ENCODE data around the gene RFXANK.
"Not testable (repeated sequence)": the region's sequence is repeated elsewhere in the genome, so short reads cannot be mapped to it uniquely, and the experiment has no call there.

Gene RFXANK

DNA sequence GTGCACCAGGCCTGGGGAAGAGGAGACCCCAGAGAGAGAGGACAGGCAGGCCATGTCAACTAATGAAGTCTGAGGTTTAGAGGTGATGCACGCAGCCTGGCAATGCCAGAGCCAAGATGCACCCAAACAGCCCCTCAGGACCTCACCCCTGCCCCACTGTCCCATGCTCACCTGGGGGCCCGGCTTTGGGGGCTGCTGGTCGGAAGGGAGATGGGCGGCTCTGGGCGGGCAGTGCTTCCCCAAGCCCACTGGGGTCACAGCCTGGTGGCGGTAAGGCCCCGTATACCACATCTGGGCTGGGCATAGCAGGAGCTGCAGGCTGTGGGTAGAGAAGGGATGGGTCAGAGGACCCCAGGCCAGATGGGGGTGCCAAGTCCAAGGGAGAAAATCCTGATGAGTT is 45.2 kb upstream of the RFXANK start:
- H3K4me1 ChIP-seq (ENCODE audit: low read depth, poor library complexity, severe bottlenecking): no peaks in the 10 kb centered on the region
- no peaks in the 10 kb centered on the region for H3K27me3 ChIP-seq (ENCODE audit: insufficient read depth, low read depth)
- H3K4me2 ChIP-seq: no peak overlapping the region
- no peak overlapping the region for H3K9ac ChIP-seq
- no peak overlapping the region for H3K27ac ChIP-seq
- H3K79me2 ChIP-seq (ENCODE audit: insufficient read depth, low read depth): no peaks in the 10 kb centered on the region
- H2AFZ ChIP-seq (ENCODE audit: low read depth): no peak overlapping the region
- no peak overlapping the region for H3K4me3 ChIP-seq (IDR thresholded peaks at IDR 0.05; ENCODE audit: insufficient read depth, low read depth, low read length)
- no peak for TF ChIP-seq CTCF (conservative IDR thresholded peaks at IDR 0.05; ENCODE audit: low read depth, low read length)
- H4K20me1 ChIP-seq (ENCODE audit: insufficient read depth): no peaks in the 10 kb centered on the region
- H3K36me3 ChIP-seq (ENCODE audit: insufficient read depth): no peaks in the 10 kb centered on the region

DNA sequence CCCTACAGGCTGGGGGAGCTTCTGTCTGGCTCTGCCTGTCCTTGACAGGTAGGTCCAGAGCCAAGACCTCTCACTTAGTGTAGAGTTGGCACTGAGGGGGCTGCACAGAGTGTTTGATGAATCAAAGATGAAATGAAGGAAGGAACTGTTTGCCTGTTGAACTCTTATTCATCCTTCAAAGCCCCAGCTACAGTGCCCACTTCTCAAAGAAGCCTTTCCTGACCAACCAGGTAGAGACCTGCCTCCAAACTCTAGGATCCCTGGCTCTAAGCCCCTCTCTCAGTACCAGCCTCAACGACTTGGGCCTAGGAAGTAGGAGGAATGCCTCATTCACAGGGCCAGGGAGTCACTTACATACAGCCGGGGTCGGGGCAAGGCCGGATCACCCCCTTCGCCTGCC is 44.7 kb upstream of the RFXANK start:
- H3K9ac ChIP-seq: no peak overlapping the region
- no peak overlapping the region for H3K4me3 ChIP-seq (IDR thresholded peaks at IDR 0.05; ENCODE audit: insufficient read depth, low read depth, low read length)
- H3K27ac ChIP-seq: no peak overlapping the region
- H3K27me3 ChIP-seq (ENCODE audit: insufficient read depth, low read depth): no peaks in the 10 kb centered on the region
- H3K79me2 ChIP-seq (ENCODE audit: insufficient read depth, low read depth): no peaks in the 10 kb centered on the region
- no peaks in the 10 kb centered on the region for H4K20me1 ChIP-seq (ENCODE audit: insufficient read depth)
- no peak for TF ChIP-seq CTCF (conservative IDR thresholded peaks at IDR 0.05; ENCODE audit: low read depth, low read length)
- H2AFZ ChIP-seq (ENCODE audit: low read depth): no peak overlapping the region
- H3K36me3 ChIP-seq (ENCODE audit: insufficient read depth): no peaks in the 10 kb centered on the region
- no peaks in the 10 kb centered on the region for H3K4me1 ChIP-seq (ENCODE audit: low read depth, poor library complexity, severe bottlenecking)
- H3K4me2 ChIP-seq: no peak overlapping the region

DNA sequence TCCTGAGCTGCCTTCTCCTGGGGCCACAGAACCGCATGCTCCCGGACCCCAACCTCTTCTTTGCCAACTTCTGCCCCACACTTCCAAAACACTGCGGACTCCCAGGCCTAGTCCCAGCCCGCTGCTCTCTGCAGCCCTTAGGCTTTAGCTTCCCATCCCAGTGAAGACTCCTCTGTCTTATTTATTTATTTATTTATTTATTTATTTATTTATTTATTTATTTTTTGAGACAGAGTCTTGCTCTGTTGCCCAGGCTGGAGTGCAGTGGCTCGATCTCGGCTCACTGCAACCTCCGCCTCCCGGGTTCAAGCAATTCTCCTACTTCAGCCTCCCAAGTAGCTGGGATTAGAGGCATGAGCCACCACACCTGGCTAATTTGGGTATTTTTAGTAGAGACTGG is 43.6 kb upstream of the RFXANK start:
- not testable (repeated sequence) for H4K20me1 ChIP-seq (ENCODE audit: insufficient read depth); H3K9ac ChIP-seq; H3K27me3 ChIP-seq (ENCODE audit: insufficient read depth, low read depth); H3K4me3 ChIP-seq (IDR thresholded peaks at IDR 0.05; ENCODE audit: insufficient read depth, low read depth, low read length); H2AFZ ChIP-seq (ENCODE audit: low read depth); H3K36me3 ChIP-seq (ENCODE audit: insufficient read depth); H3K4me1 ChIP-seq (ENCODE audit: low read depth, poor library complexity, severe bottlenecking); H3K4me2 ChIP-seq; H3K79me2 ChIP-seq (ENCODE audit: insufficient read depth, low read depth); H3K27ac ChIP-seq

- H3K27ac ChIP-seq: no peak overlapping the region
- no peaks in the 10 kb centered on the region for H3K27me3 ChIP-seq (ENCODE audit: insufficient read depth, low read depth)
- H3K4me2 ChIP-seq: no peak overlapping the region
- no peaks in the 10 kb centered on the region for H4K20me1 ChIP-seq (ENCODE audit: insufficient read depth)
- H3K4me3 ChIP-seq (IDR thresholded peaks at IDR 0.05; ENCODE audit: insufficient read depth, low read depth, low read length): no peak overlapping the region
- H2AFZ ChIP-seq (ENCODE audit: low read depth): no peak overlapping the region
- H3K9ac ChIP-seq: no peak overlapping the region
- TF ChIP-seq CTCF (conservative IDR thresholded peaks at IDR 0.05; ENCODE audit: low read depth, low read length): no peak
- H3K36me3 ChIP-seq (ENCODE audit: insufficient read depth): no peaks in the 10 kb centered on the region
- H3K4me1 ChIP-seq (ENCODE audit: low read depth, poor library complexity, severe bottlenecking): no peaks in the 10 kb centered on the region
- H3K79me2 ChIP-seq (ENCODE audit: insufficient read depth, low read depth): no peaks in the 10 kb centered on the region
Observed at GRCh38 chr19:19149435-19149834, 42.6 kb upstream of the RFXANK start.

DNA sequence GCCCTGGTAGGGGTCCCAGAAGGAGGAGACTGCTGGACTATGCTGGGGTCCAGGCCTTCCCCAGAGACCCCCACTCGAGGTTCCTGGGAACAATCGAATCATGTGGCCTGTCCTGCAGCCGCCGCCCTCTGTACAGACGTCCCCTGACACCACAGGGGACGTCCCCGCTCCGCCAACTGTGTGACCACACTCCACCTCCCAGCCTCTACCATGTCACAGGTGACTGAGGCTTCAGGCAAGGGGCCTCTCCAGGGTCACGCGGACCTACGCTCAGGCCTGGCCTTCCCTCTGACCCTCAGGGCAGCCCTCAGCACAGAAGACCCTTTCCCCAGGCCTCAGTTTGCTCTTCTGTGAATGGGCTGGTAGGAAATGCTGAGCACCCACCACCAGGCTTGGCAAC is 40.6 kb upstream of the RFXANK start:
- TF ChIP-seq CTCF (conservative IDR thresholded peaks at IDR 0.05; ENCODE audit: low read depth, low read length): no peak
- Histone ChIP-seq H3K4me2 (no peak overlapping the region), H2AFZ (ENCODE audit: low read depth) (no peak overlapping the region)

More for the DNA sequence above, 40.6 kb upstream of the RFXANK start:
- H3K79me2 ChIP-seq (ENCODE audit: insufficient read depth, low read depth): no peaks in the 10 kb centered on the region
- H4K20me1 ChIP-seq (ENCODE audit: insufficient read depth): no peaks in the 10 kb centered on the region
- H3K36me3 ChIP-seq (ENCODE audit: insufficient read depth): no peaks in the 10 kb centered on the region
- H3K27ac ChIP-seq: no peak overlapping the region
- H3K27me3 ChIP-seq (ENCODE audit: insufficient read depth, low read depth): no peaks in the 10 kb centered on the region
- no peaks in the 10 kb centered on the region for H3K4me1 ChIP-seq (ENCODE audit: low read depth, poor library complexity, severe bottlenecking)
- H3K9ac ChIP-seq: no peak overlapping the region
- H3K4me3 ChIP-seq (IDR thresholded peaks at IDR 0.05; ENCODE audit: insufficient read depth, low read depth, low read length): no peak overlapping the region
